HepG2 (cell line): ENCODE results near the gene ANKRD35. TPM values are rescaled to one million over a fixed set of nuclear protein-coding genes. Genes with fewer than 3 reads are reported as not detected.

Source experiments
- ASH2L ChIP-seq: fragments of 300-600, 200-600 bp; sonication (generic); IDR thresholded peaks from 2 replicates; pipeline ENCODE4 v1.7.0; 2017; ENCODE audit warnings: low read depth, mild to moderate bottlenecking, moderate library complexity, mixed read lengths, low read length; ENCODE audit not compliant: insufficient read length
- CENPX ChIP-seq: sonication (generic); formaldehyde crosslinking; IDR thresholded peaks from 2 replicates; pipeline ENCODE4 v1.9.0; 2021; ENCODE audit warnings: mild to moderate bottlenecking, missing genetic modification reagents, moderate library complexity
- CREB1 ChIP-seq, 2 experiments: fragments of 450-650 bp in 1 of 2; IDR thresholded peaks; 2 replicates each; pipeline ENCODE4 v1.6.1; 2016 to 2017; ENCODE audit warnings: control low read depth in 1 of 2, mild to moderate bottlenecking in 1 of 2, missing compliant biosample characterization in 1 of 2, missing genetic modification characterization in 1 of 2
- FOXO1 ChIP-seq: sonication (generic); formaldehyde crosslinking; IDR thresholded peaks from 2 replicates; pipeline ENCODE4 v1.4.0; 2020; ENCODE audit warnings: missing genetic modification reagents
- KDM2A ChIP-seq: sonication (generic); formaldehyde crosslinking; IDR thresholded peaks from 2 replicates; pipeline ENCODE4 v1.4.0; 2020; ENCODE audit warnings: low read depth, missing genetic modification reagents, borderline replicate concordance
- MAFF ChIP-seq: IDR thresholded peaks from 2 replicates; pipeline ENCODE4 v1.6.1; 2011; ENCODE audit warnings: low read depth, low read length, improper control_type of control experiment
- NCOR1 ChIP-seq: fragments of 200-600 bp; sonication (generic); IDR thresholded peaks from 2 replicates; pipeline ENCODE4 v1.7.0; 2017; ENCODE audit warnings: antibody characterized with exemption, low read length, borderline replicate concordance
- NFE2L2 ChIP-seq: fragments of 150-350 bp; IDR thresholded peaks from 2 replicates; pipeline ENCODE4 v1.6.1; 2014; ENCODE audit warnings: low read length
- PAXIP1 ChIP-seq: sonication (generic); formaldehyde crosslinking; conservative IDR thresholded peaks from 2 replicates; pipeline ENCODE4 v1.4.0; 2020; ENCODE audit warnings: mild to moderate bottlenecking, missing genetic modification reagents, moderate library complexity
- PHF21A ChIP-seq: sonication (generic); formaldehyde crosslinking; IDR thresholded peaks from 2 replicates; pipeline ENCODE4 v1.5.0; 2020; ENCODE audit warnings: mild to moderate bottlenecking, missing genetic modification reagents
- SIX1 ChIP-seq: sonication (generic); formaldehyde crosslinking; IDR thresholded peaks from 2 replicates; pipeline ENCODE4 v1.4.0; 2020; ENCODE audit warnings: missing genetic modification reagents, borderline replicate concordance
- STAT5B ChIP-seq: sonication (generic); formaldehyde crosslinking; IDR thresholded peaks from 2 replicates; pipeline ENCODE4 v1.4.0; 2020; ENCODE audit warnings: missing genetic modification reagents
- TEAD3 ChIP-seq: optimal IDR thresholded peaks from 2 replicates; pipeline ENCODE3; 2016; ENCODE audit warnings: borderline replicate concordance
- ZC3H13 ChIP-seq: sonication (generic); formaldehyde crosslinking; IDR thresholded peaks from 2 replicates; pipeline ENCODE4 v1.8.1; 2023; ENCODE audit warnings: mild to moderate bottlenecking, missing genetic modification reagents, moderate library complexity
- ZNF441 ChIP-seq: sonication (generic); formaldehyde crosslinking; IDR thresholded peaks from 2 replicates; pipeline ENCODE4 v1.7.0; 2021; ENCODE audit warnings: missing genetic modification reagents, borderline replicate concordance
- ZNF775 ChIP-seq: sonication (generic); formaldehyde crosslinking; IDR thresholded peaks from 2 replicates; pipeline ENCODE4 v1.4.0; 2020; ENCODE audit warnings: missing genetic modification reagents, mild to moderate bottlenecking, moderate library complexity, borderline replicate concordance
- ZSCAN22 ChIP-seq: sonication (generic); formaldehyde crosslinking; IDR thresholded peaks from 2 replicates; pipeline ENCODE4 v1.4.0; 2020; ENCODE audit warnings: mild to moderate bottlenecking, missing genetic modification reagents
- polyA plus RNA-seq, 8 experiments: library from polyadenylated mRNA; depleted of rRNA in 3 of 8; stranded (reverse) in 7 of 8; unstranded in 1 of 8; fragments of >200 nt; fragmentation: Illumina TruSeq in 4 of 8; extraction: Trizol in 4 of 8; gene quantifications; 2 replicates each; pipeline versions ENCODE4 v1.2.1 to v1.2.3, GENCODE V29; 2011 to 2016; ENCODE audit warnings: low read depth in 4 of 8, missing spikeins in 1 of 8, mixed read lengths in 1 of 8; ENCODE audit not compliant: insufficient read depth in 1 of 8
- total RNA-seq, 5 experiments: library from RNA; depleted of rRNA; stranded (reverse); fragments of >200 nt; fragmentation: Illumina TruSeq; extraction: Trizol; gene quantifications; 2 replicates each; pipeline ENCODE4 v1.2.3, GENCODE V29; 2016; ENCODE audit warnings: low read depth in 1 of 5
- TF ChIP-seq, protein P1 (sequence below): fragments of 450-650 bp; IDR thresholded peaks from 2 replicates; pipeline ENCODE4 v1.6.1; 2017; ENCODE audit warnings: mild to moderate bottlenecking
- TF ChIP-seq, protein P2 (sequence below): sonication (generic); formaldehyde crosslinking; IDR thresholded peaks from 2 replicates; pipeline ENCODE4 v1.5.0; 2020; ENCODE audit warnings: mild to moderate bottlenecking, missing genetic modification reagents

The ANKRD35 gene
- total and polyA plus RNA-seq, 2 of the 13 experiments (the other 11 are each of a cell fraction or from before 2014, with no cell fraction given): 0.02 TPM; not detected in 1

GRCh38 chr1:145891587-145892485 lies 6.2 kb upstream of the ANKRD35 start (continued):
- TF ChIP-seq, protein P1, sequence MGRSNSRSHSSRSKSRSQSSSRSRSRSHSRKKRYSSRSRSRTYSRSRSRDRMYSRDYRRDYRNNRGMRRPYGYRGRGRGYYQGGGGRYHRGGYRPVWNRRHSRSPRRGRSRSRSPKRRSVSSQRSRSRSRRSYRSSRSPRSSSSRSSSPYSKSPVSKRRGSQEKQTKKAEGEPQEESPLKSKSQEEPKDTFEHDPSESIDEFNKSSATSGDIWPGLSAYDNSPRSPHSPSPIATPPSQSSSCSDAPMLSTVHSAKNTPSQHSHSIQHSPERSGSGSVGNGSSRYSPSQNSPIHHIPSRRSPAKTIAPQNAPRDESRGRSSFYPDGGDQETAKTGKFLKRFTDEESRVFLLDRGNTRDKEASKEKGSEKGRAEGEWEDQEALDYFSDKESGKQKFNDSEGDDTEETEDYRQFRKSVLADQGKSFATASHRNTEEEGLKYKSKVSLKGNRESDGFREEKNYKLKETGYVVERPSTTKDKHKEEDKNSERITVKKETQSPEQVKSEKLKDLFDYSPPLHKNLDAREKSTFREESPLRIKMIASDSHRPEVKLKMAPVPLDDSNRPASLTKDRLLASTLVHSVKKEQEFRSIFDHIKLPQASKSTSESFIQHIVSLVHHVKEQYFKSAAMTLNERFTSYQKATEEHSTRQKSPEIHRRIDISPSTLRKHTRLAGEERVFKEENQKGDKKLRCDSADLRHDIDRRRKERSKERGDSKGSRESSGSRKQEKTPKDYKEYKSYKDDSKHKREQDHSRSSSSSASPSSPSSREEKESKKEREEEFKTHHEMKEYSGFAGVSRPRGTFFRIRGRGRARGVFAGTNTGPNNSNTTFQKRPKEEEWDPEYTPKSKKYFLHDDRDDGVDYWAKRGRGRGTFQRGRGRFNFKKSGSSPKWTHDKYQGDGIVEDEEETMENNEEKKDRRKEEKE: no peak
- TF ChIP-seq CENPX: no peak
- TF ChIP-seq MAFF: 0 out of 2 replicates have a peak, but pooled peaks have one; percentile 25
- TF ChIP-seq, protein P2, sequence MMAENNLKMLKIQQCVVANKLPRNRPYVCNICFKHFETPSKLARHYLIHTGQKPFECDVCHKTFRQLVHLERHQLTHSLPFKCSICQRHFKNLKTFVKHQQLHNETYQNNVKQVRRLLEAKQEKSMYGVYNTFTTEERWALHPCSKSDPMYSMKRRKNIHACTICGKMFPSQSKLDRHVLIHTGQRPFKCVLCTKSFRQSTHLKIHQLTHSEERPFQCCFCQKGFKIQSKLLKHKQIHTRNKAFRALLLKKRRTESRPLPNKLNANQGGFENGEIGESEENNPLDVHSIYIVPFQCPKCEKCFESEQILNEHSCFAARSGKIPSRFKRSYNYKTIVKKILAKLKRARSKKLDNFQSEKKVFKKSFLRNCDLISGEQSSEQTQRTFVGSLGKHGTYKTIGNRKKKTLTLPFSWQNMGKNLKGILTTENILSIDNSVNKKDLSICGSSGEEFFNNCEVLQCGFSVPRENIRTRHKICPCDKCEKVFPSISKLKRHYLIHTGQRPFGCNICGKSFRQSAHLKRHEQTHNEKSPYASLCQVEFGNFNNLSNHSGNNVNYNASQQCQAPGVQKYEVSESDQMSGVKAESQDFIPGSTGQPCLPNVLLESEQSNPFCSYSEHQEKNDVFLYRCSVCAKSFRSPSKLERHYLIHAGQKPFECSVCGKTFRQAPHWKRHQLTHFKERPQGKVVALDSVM: peak; percentile 43; the same call in 1 of the 2 replicates
- peak; percentile 45 for TF ChIP-seq ASH2L
- peak; percentile 91 for TF ChIP-seq PAXIP1
- no peak for TF ChIP-seq ZSCAN22 (CRISPR knock-in tag)
- peak; percentile 86 for TF ChIP-seq PHF21A
- no peak for TF ChIP-seq ZC3H13 (CRISPR knock-in tag)
- peak; percentile 93 for TF ChIP-seq TEAD3 (CRISPR knock-in tag)
- no peak for TF ChIP-seq ZNF775 (CRISPR knock-in tag)
- no peak for TF ChIP-seq CREB1 (IDR thresholded peaks at IDR 0.05)
- TF ChIP-seq CREB1 (CRISPR knock-in tag; IDR thresholded peaks at IDR 0.05): peak; percentile 80
- no peak for TF ChIP-seq STAT5B
- TF ChIP-seq ZNF441: peak; percentile 75; the same call in 1 of the 2 replicates
- TF ChIP-seq FOXO1: peak; percentile 89; the same call in 1 of the 2 replicates
- no peak for TF ChIP-seq NFE2L2
- peak; percentile 99 for TF ChIP-seq SIX1
- peak; percentile 82 for TF ChIP-seq KDM2A (CRISPR knock-in tag)
- TF ChIP-seq NCOR1: peak; percentile 5; the same call in 1 of the 2 replicates
